ENCODE results near the gene CNTN4. TPM values are rescaled to one million over a fixed set of nuclear protein-coding genes. Genes with fewer than 3 reads are reported as not detected.

The CNTN4 gene
- total RNA-seq, 6 experiments from 2014 or later: 1.5 to 3.9 (median 1.7) TPM

DNA sequence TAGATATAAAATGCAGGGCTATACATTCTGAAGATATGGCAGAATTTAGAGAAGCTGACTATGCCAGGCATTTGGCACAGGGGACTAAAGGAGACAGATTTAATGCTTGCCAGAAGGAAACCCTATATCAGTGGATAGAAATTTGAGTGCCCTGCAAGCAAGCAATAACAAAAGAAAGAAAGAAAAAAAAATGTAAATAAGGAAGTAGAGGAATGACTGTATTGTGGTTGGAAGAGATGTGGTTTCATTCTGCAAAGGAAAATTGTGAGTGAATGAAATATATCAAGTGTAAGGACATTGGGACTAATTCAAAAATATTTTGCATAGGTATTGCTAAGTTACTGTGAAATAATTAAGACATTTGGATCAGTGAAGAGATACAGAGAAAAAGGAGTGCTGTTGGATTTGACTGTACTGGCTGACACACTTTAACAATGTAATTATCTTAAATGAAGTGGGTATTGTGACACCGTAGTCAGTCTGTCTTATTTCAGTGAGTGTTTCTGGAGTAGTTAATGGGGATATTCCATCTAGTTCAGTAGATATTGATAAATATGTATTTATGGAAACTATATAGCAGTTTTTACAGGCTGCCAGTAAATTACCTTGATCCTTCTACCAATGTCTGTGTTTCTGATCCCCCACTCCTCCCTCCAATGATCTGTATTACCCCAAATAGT, 418.2 kb downstream of the CNTN4 start:
- TF ChIP-seq, protein P1, sequence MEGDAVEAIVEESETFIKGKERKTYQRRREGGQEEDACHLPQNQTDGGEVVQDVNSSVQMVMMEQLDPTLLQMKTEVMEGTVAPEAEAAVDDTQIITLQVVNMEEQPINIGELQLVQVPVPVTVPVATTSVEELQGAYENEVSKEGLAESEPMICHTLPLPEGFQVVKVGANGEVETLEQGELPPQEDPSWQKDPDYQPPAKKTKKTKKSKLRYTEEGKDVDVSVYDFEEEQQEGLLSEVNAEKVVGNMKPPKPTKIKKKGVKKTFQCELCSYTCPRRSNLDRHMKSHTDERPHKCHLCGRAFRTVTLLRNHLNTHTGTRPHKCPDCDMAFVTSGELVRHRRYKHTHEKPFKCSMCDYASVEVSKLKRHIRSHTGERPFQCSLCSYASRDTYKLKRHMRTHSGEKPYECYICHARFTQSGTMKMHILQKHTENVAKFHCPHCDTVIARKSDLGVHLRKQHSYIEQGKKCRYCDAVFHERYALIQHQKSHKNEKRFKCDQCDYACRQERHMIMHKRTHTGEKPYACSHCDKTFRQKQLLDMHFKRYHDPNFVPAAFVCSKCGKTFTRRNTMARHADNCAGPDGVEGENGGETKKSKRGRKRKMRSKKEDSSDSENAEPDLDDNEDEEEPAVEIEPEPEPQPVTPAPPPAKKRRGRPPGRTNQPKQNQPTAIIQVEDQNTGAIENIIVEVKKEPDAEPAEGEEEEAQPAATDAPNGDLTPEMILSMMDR (IDR thresholded peaks at IDR 0.05): no peak
- no peak for TF ChIP-seq POLR2A (IDR thresholded peaks at IDR 0.05)
- 67% methylated on average over 1 of the region's 1 CpG for WGBS (ENCODE audit: insufficient coverage, low coverage, low lambda C conversion rate, missing lambda C conversion rate)
- ATAC-seq: no peak

GRCh38 chr3:2517500-2518172, 419.0 kb downstream of the CNTN4 start:
- Histone ChIP-seq H3K27ac (no peak overlapping the region), H3K27me3 (no peaks in the 10 kb centered on the region), H3K9me3 (no peaks in the 10 kb centered on the region), H3K4me3 (no peak overlapping the region), H3K36me3 (no peaks in the 10 kb centered on the region), H3K4me1 (no peaks in the 10 kb centered on the region)
- WGBS (ENCODE audit: insufficient coverage, low coverage, low lambda C conversion rate, missing lambda C conversion rate): 61% methylated on average over 5 of the region's 5 CpGs
- intact Hi-C loops (cut with DNase I): no loop called here
- TF ChIP-seq POLR2A (IDR thresholded peaks at IDR 0.05): no peak
- TF ChIP-seq, protein P1 (IDR thresholded peaks at IDR 0.05): no peak
- no peak for ATAC-seq
- DNase-seq: no peak

More for the DNA sequence above, 418.2 kb downstream of the CNTN4 start:
- DNase-seq: no peak
- Histone ChIP-seq H3K36me3 (no peaks in the 10 kb centered on the region), H3K27me3 (no peaks in the 10 kb centered on the region), H3K9me3 (no peaks in the 10 kb centered on the region), H3K27ac (no peak overlapping the region), H3K4me1 (no peaks in the 10 kb centered on the region), H3K4me3 (no peak overlapping the region)
- intact Hi-C loops (cut with DNase I): no loop called here

GRCh38 chr3:2523281-2523836, 424.7 kb downstream of the CNTN4 start:
- no peak for ATAC-seq
- no peaks in the 10 kb centered on the region for H3K4me1 ChIP-seq
- no peak for DNase-seq
- H3K36me3 ChIP-seq: no peaks in the 10 kb centered on the region
- no peaks in the 10 kb centered on the region for H3K27me3 ChIP-seq
- no peak overlapping the region for H3K4me3 ChIP-seq
- no peaks in the 10 kb centered on the region for H3K9me3 ChIP-seq
- intact Hi-C loops (cut with DNase I): no loop called here
- TF ChIP-seq POLR2A (IDR thresholded peaks at IDR 0.05): no peak
- TF ChIP-seq, protein P1 (IDR thresholded peaks at IDR 0.05): no peak
- WGBS (ENCODE audit: insufficient coverage, low coverage, low lambda C conversion rate, missing lambda C conversion rate): 25% methylated on average over 2 of the region's 2 CpGs
- no peak overlapping the region for H3K27ac ChIP-seq

DNA sequence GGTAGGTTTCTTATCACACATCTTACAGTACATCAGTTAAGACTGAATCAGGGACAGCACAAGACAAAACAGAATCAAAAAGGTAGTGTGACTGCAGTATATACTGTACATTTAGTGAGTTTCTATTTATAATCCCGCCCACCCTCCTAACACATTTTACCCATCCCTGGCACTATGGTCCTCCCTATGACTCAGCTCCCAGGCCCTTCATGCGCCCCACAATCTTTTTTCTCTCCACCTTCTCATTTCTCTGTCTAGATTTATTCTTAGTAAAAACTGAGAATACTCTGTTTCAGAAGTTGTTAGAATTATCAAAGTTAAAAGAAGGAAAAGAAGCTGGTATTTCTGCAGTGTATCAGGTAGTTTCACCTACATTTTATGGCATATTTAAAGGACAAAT, 427.3 kb downstream of the CNTN4 start:
- no peak overlapping the region for H3K4me3 ChIP-seq
- intact Hi-C loops (cut with DNase I): no loop called here
- WGBS (ENCODE audit: insufficient coverage, low coverage, low lambda C conversion rate, missing lambda C conversion rate): 43% methylated on average over 2 of the region's 2 CpGs
- H3K36me3 ChIP-seq: no peaks in the 10 kb centered on the region
- DNase-seq (no peak), ATAC-seq (no peak)
- H3K4me1 ChIP-seq: no peaks in the 10 kb centered on the region
- H3K9me3 ChIP-seq: no peaks in the 10 kb centered on the region
- no peak for TF ChIP-seq POLR2A (IDR thresholded peaks at IDR 0.05)
- TF ChIP-seq, protein P1 (IDR thresholded peaks at IDR 0.05): no peak
- no peak overlapping the region for H3K27ac ChIP-seq
- no peaks in the 10 kb centered on the region for H3K27me3 ChIP-seq

Data from right lobe of liver (tissue), 6 donors.